Measurements from ENCODE around the gene POGZ.
"Not testable (repeated sequence)": the region's sequence is repeated elsewhere in the genome, so short reads cannot be mapped to it uniquely, and the experiment has no call there.

Gene POGZ

GRCh38 chr1:151435174-151435573 lies 24.1 kb downstream of the POGZ start:
- DNase-seq (ENCODE audit: low spot score): no peak
- no peak for TF ChIP-seq CTCF (IDR thresholded peaks at IDR 0.05; ENCODE audit: borderline replicate concordance, control extremely low read depth, extremely low read depth, insufficient read depth, missing control alignments)
- in situ Hi-C loops (cut with MboI; ENCODE audit: low sequenced_read_pairs, unreplicated experiment): no loop called here

DNA sequence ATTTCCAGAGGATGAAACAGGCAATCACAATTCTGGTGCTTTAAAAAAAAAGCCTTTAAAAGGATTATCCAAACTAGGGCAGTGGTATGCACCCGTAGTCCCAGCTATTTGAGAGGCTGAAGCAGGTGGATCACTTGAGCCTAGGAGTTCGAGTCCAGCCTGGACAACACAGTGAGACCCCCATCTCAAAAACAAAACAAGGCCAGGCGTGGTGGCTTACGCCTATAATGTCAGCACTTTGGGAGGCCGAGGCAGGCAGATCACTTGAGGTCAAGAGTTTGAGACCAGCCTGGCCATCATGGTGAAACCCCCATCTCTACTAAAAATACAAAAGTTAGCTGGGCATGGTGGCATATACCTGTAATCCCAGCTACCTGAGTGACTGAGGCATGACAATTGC lies 25.5 kb downstream of the POGZ start:
- in situ Hi-C loops (cut with MboI; ENCODE audit: low sequenced_read_pairs, unreplicated experiment); DNase-seq (ENCODE audit: low spot score): not testable (repeated sequence)

GRCh38 chr1:151428068-151428467 lies 31.2 kb downstream of the POGZ start:
- no peak for TF ChIP-seq CTCF (IDR thresholded peaks at IDR 0.05; ENCODE audit: borderline replicate concordance, control extremely low read depth, extremely low read depth, insufficient read depth, missing control alignments)
- DNase-seq (ENCODE audit: low spot score): no peak
- in situ Hi-C loops (cut with MboI; ENCODE audit: low sequenced_read_pairs, unreplicated experiment): no loop called here

- DNase-seq (ENCODE audit: low spot score): no peak
- in situ Hi-C loops (cut with MboI; ENCODE audit: low sequenced_read_pairs, unreplicated experiment): no loop called here
- no peak for TF ChIP-seq CTCF (IDR thresholded peaks at IDR 0.05; ENCODE audit: borderline replicate concordance, control extremely low read depth, extremely low read depth, insufficient read depth, missing control alignments)
Observed at GRCh38 chr1:151425103-151425502, 34.2 kb downstream of the POGZ start.

DNA sequence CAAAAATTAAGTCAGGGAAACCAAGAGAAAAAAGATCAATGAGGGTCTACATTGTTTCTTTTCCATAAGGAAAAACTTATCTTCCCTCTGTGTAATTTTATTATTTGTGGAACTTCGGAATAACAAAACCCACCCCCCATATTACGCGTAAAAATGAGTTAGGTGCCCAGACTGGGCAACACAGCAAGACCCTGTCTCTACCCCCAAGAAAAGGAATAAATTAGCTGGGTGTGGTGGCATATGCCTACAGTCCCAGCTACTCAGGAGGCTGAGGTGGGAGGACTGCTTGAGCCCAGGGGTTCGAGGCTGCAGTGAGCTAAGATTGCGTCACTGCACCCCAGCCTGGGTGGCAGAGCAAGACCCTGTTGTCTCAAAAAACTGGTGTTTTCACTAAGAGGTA lies 39.5 kb downstream of the POGZ start:
- DNase-seq (ENCODE audit: low spot score): no peak
- in situ Hi-C loops (cut with MboI; ENCODE audit: low sequenced_read_pairs, unreplicated experiment): no loop called here
- no peak for TF ChIP-seq CTCF (IDR thresholded peaks at IDR 0.05; ENCODE audit: borderline replicate concordance, control extremely low read depth, extremely low read depth, insufficient read depth, missing control alignments)

DNA sequence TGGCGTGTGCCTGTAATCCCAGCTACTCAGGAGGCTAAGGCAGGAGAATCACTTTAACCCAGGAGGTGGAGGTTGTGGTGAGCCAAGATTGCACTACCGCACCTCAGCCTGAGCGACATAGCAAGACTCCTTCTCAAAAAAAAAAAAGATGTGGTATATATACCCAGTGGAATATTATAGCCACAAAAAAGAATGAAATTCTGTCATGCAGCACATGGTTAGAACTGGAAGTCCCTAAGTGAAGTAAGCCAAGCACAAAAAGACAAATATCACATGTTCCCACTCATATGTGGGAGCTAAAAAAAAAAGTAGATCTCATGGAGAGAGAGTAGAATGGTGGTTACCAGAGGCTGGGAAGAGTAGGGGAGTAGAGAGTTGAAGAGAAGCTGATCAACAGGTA lies 41.2 kb downstream of the POGZ start:
- TF ChIP-seq CTCF (IDR thresholded peaks at IDR 0.05; ENCODE audit: borderline replicate concordance, control extremely low read depth, extremely low read depth, insufficient read depth, missing control alignments): no peak
- DNase-seq (ENCODE audit: low spot score): no peak
- in situ Hi-C loops (cut with MboI; ENCODE audit: low sequenced_read_pairs, unreplicated experiment): no loop called here

DNA sequence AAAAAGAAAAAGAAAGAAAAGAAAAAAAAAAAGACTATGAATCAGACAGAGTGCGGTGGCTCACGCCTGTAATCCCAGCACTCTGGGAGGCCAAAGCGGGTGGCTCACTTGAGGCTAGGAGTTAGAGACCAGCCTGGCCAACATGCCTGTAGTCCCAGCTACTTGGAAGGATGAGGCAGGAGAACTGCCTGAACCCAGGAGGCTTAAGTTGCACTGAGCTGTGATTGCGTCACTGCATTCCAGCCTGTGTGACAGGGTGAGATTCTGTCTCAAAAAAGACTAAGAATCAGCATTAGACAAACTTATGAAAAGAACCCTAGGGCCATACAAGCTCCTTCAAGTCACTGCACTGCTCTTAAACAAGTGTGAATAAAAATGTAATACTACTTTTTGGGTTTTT lies 43.1 kb downstream of the POGZ start:
- TF ChIP-seq CTCF (IDR thresholded peaks at IDR 0.05; ENCODE audit: borderline replicate concordance, control extremely low read depth, extremely low read depth, insufficient read depth, missing control alignments): no peak
- no peak for DNase-seq (ENCODE audit: low spot score)
- in situ Hi-C loops (cut with MboI; ENCODE audit: low sequenced_read_pairs, unreplicated experiment): no loop called here
